Sigmoid colon (tissue), 7 donors: Measurements from ENCODE around the gene NT5DC1. TPM values are rescaled to one million over a fixed set of nuclear protein-coding genes. Genes with fewer than 3 reads are reported as not detected.

Source experiments
- DNase-seq: peaks from one replicate; pipeline ENCODE4 v3.0.0-alpha.2; 2019
- H3K27ac ChIP-seq, 4 donors: fragments of 200-600 bp; sonication (generic); one replicate each; pipeline ENCODE4 v1.5.1; 2016 to 2019; ENCODE audit warnings: mild to moderate bottlenecking in 1 of 4
- H3K27me3 ChIP-seq, 3 donors: fragments of 200-600 bp; sonication (generic); one replicate each; pipeline ENCODE4 v1.5.1; 2019; ENCODE audit warnings: mild to moderate bottlenecking in 1 of 3
- H3K36me3 ChIP-seq, 4 donors: fragments of 200-600 bp; sonication (generic); one replicate each; pipeline ENCODE4 v1.5.1; 2016 to 2019
- H3K4me1 ChIP-seq, 4 donors: fragments of 200-600 bp; sonication (generic); one replicate each; pipeline ENCODE4 v1.5.1; 2017 to 2019
- H3K4me3 ChIP-seq, 4 donors: fragments of 200-600 bp; sonication (generic); one replicate each; pipeline ENCODE4 v1.5.1; 2017 to 2019; ENCODE audit warnings: mild to moderate bottlenecking in 2 of 4, moderate library complexity in 1 of 4
- H3K9me3 ChIP-seq, 4 donors: fragments of 200-600 bp in 3 of 4; sonication (generic) in 3 of 4; one replicate each; pipeline versions ENCODE4 v1.5.1 to v1.6.1; 2013 to 2019
- CTCF ChIP-seq, 4 experiments: fragments of 450-650 bp in 3 of 4; fragments of 200-600 bp in 1 of 4; IDR thresholded peaks; one replicate each; pipeline ENCODE4 v1.5.1; 2016 to 2019; ENCODE audit warnings: antibody characterized with exemption in 4 of 4, mild to moderate bottlenecking in 3 of 4, moderate library complexity in 2 of 4
- EP300 ChIP-seq, 4 donors: sonication (generic); formaldehyde crosslinking; IDR thresholded peaks; one replicate each; pipeline ENCODE4 v1.6.1; 2017; ENCODE audit warnings: antibody characterized with exemption in 4 of 4
- POLR2A ChIP-seq, 2 donors: fragments of 450-650 bp; IDR thresholded peaks; one replicate each; pipeline ENCODE4 v1.6.1; 2016; ENCODE audit warnings: antibody characterized with exemption in 2 of 2, mild to moderate bottlenecking in 2 of 2, moderate library complexity in 2 of 2
- POLR2AphosphoS5 ChIP-seq, 4 donors: sonication (generic); formaldehyde crosslinking; IDR thresholded peaks; one replicate each; pipeline ENCODE4 v1.6.1; 2017; ENCODE audit warnings: antibody characterized with exemption in 4 of 4
- WGBS, 2 donors: extraction: QIAGEN DNeasy Blood & Tissue Kit; methylation state at CpG; one replicate each; pipeline ENCODE4 v1.1.7; 2013; 5-methylcytosine and 5-hydroxymethylcytosine counted together
- intact Hi-C: fragments of 100-400 bp; cut with DNase I; formaldehyde crosslinking; loops from one replicate; pipeline ENCODE4 v1.15.1; 2023
- polyA plus RNA-seq, 3 donors: library from polyadenylated mRNA; stranded (reverse); fragments of 200-250 nt; gene quantifications; one replicate each; pipeline ENCODE4 v1.2.3, GENCODE V29; 2013
- total RNA-seq, 4 donors: library from RNA; depleted of rRNA; stranded (reverse); fragments of >200 nt; gene quantifications; one replicate each; pipeline ENCODE4 v1.1.0, GENCODE V29; 2016
- donor health status: healthy with polysubstance abuse.
- donor health status: Bipolar disorder and iron deficiency.
- donor health status: healthy.

NT5DC1 gene
- total and polyA plus RNA-seq, 7 donors, result 8.2 to 21.7 (median 9.9) TPM

GRCh38 chr6:116253188-116253504, 152.5 kb downstream of the NT5DC1 start:
- TF ChIP-seq POLR2AphosphoS5 (IDR thresholded peaks at IDR 0.05) (no peak), POLR2A (IDR thresholded peaks at IDR 0.05) (no peak), CTCF (IDR thresholded peaks at IDR 0.05) (no peak), EP300 (IDR thresholded peaks at IDR 0.05) (no peak)
- intact Hi-C loops, result no loop called here
- Histone ChIP-seq H3K27ac (peak overlapping the region; percentile 88 to 95 (median 90)), H3K4me3 (peak overlapping the region; percentile 63 to 99 (median 78)), H3K9me3 (no peaks in the 10 kb centered on the region), H3K4me1 (peaks cover 0 to 58% (median 38%) of the 10 kb centered on the region in 4 donors), H3K36me3 (no peaks in the 10 kb centered on the region), H3K27me3 (no peaks in the 10 kb centered on the region)
- DNase-seq, result no peak
- 40 to 44% methylated on average over 11 of the region's 11 CpGs for WGBS, 2 donors

GRCh38 chr6:116253505-116254296, 153.0 kb downstream of the NT5DC1 start, which contains the start of gene TSPYL4:
TSS of gene TSPYL4 (minus strand) at chr6:116254075. CDS start at chr6:116254008, 67 bp downstream.
- WGBS, 2 donors, result 0% methylated on average over 53 of the region's 53 CpGs
- intact Hi-C loops, result loop anchor here (1.0 to 2.0 kb wide), 2 partner anchors 24 to 25 kb away; partner anchors contain the start of gene TSPYL1
- H3K4me1 ChIP-seq, result peaks cover 0 to 54% (median 38%) of the 10 kb centered on the region in 4 donors
- H3K4me3 ChIP-seq, result peak within 1 kb of the TSS; percentile 63 to 99 (median 78)
- TF ChIP-seq POLR2A (IDR thresholded peaks at IDR 0.05), result peak; percentile 75 to 79
- TF ChIP-seq EP300 (IDR thresholded peaks at IDR 0.05), result no peak
- peak; percentile 94 to 98 (median 95) for TF ChIP-seq POLR2AphosphoS5 (IDR thresholded peaks at IDR 0.05)
- no peaks in the 10 kb centered on the region for H3K9me3 ChIP-seq
- H3K27me3 ChIP-seq, result no peaks in the 10 kb centered on the region
- peaks cover 0 to 2% (median 0%) of the 10 kb centered on the region in 4 donors for H3K36me3 ChIP-seq
- peak; percentile 97 for DNase-seq
- peak within 1 kb of the TSS; percentile 88 to 95 (median 90) for H3K27ac ChIP-seq

- no peak for DNase-seq
- no peaks in the 10 kb centered on the region for H3K27me3 ChIP-seq
- TF ChIP-seq POLR2AphosphoS5 (IDR thresholded peaks at IDR 0.05) (no peak), POLR2A (IDR thresholded peaks at IDR 0.05) (no peak)
- WGBS, 2 donors, result 9 to 17% methylated on average over 4 of the region's 4 CpGs
- peaks cover 0 to 46% (median 38%) of the 10 kb centered on the region in 4 donors for H3K4me1 ChIP-seq
- peaks cover 0 to 8% (median 0%) of the 10 kb centered on the region in 4 donors for H3K36me3 ChIP-seq
- intact Hi-C loops, result loop anchor here (1.0 to 2.0 kb wide), 2 partner anchors 24 to 25 kb away; partner anchors contain the start of gene TSPYL1
- H3K9me3 ChIP-seq, result no peaks in the 10 kb centered on the region
- H3K4me3 ChIP-seq, result peak overlapping the region; percentile 63 to 99 (median 78)
- H3K27ac ChIP-seq, result peak overlapping the region; percentile 88 to 95 (median 90)
Observed at GRCh38 chr6:116254297-116255056, 153.8 kb downstream of the NT5DC1 start.

GRCh38 chr6:116255246-116255800, 154.7 kb downstream of the NT5DC1 start:
- TF ChIP-seq POLR2A (IDR thresholded peaks at IDR 0.05), result no peak
- TF ChIP-seq POLR2AphosphoS5 (IDR thresholded peaks at IDR 0.05), result no peak
- TF ChIP-seq EP300 (IDR thresholded peaks at IDR 0.05), result no peak
- TF ChIP-seq CTCF (IDR thresholded peaks at IDR 0.05), result no peak
- WGBS, 2 donors, result 18 to 57% methylated on average over 5 of the region's 5 CpGs
- intact Hi-C loops, result loop anchor here (2.0 kb wide), 1 partner anchor 23 kb away; the partner anchor contains the start of gene TSPYL1
- Histone ChIP-seq H3K36me3 (peaks cover 0 to 8% (median 0%) of the 10 kb centered on the region in 4 donors), H3K4me1 (peaks cover 0 to 41% (median 34%) of the 10 kb centered on the region in 4 donors), H3K9me3 (no peaks in the 10 kb centered on the region), H3K27ac (peak overlapping the region in 2 of 4 donors; percentile 88 to 89), H3K4me3 (peak overlapping the region in 1 of 4 donors; percentile 77), H3K27me3 (no peaks in the 10 kb centered on the region)
- DNase-seq, result no peak

DNA sequence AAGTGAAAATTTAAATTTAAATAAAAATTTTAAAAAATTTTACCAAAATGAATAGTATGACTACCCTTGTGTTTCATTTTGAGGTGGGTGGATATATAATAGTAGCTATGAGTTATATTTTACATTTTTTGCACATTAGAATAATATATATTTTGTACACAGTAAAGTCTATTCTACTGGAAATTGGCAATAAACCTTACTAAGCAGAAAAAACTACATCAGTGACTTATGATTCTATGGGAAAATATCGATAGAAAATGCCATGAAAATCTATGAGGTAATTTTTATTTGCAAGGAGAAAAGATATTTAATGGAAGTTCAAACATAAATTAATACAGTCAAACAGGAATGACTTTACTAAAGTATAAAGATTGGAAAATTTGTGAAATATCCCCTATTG, 156.0 kb downstream of the NT5DC1 start:
- intact Hi-C loops, result no loop called here
- no peaks in the 10 kb centered on the region for H3K27me3 ChIP-seq
- WGBS, 2 donors, result 87 to 94% methylated on average over 1 of the region's 1 CpG
- no peak for TF ChIP-seq CTCF (IDR thresholded peaks at IDR 0.05)
- TF ChIP-seq POLR2A (IDR thresholded peaks at IDR 0.05), result no peak
- no peak for TF ChIP-seq EP300 (IDR thresholded peaks at IDR 0.05)
- no peak for TF ChIP-seq POLR2AphosphoS5 (IDR thresholded peaks at IDR 0.05)
- H3K4me1 ChIP-seq, result peaks cover 0 to 27% (median 20%) of the 10 kb centered on the region in 4 donors
- peaks cover 0 to 8% (median 0%) of the 10 kb centered on the region in 4 donors for H3K36me3 ChIP-seq
- H3K27ac ChIP-seq, result no peak overlapping the region
- DNase-seq, result no peak
- no peaks in the 10 kb centered on the region for H3K9me3 ChIP-seq
- no peak overlapping the region for H3K4me3 ChIP-seq
